GM19023 (cell line): Measurements from ENCODE around the gene INTS6.

ENCODE experiments used
- ATAC-seq: cut with Tn5 transposase; IDR thresholded peaks from one replicate; pipeline ENCODE4 v1.9.1; 2021; ENCODE audit warnings: mild to moderate bottlenecking, moderate library complexity; ENCODE audit not compliant: unreplicated experiment

The INTS6 gene

DNA sequence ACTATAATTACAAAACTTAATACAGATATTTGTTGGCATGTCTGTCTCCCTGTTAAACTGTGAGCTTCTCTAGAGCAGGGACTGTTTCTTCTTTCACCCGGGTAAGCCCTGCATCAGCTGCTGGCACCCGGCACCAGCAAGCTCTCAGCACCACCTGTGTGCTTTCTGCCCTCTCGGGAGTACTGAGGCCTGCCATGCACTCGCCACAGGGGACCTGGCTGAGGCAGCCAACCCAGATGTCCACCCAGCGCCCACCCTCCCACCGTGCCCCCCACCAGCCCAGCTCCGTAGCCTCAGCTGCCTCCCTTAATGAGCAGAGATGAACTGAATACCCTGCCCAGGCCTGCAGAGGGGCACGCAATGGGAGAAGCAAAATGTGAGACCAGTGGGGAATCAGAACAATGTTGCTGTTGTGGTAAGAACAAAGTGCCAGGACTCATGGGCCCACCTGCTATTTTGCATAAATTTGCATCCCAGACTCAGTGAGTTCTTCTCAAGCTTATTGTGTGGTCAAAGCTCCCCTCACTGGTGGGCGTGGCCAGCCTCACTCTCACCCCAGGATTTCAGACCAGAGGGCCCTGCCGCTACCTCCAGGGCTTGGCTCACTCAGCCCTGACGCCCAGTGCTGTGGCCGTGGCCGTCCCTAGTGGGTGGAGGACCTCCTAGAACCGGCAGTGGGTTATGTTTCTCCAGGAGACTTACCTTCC lies 128.0 kb downstream of the INTS6 start:
- peak; percentile 71 for ATAC-seq

DNA sequence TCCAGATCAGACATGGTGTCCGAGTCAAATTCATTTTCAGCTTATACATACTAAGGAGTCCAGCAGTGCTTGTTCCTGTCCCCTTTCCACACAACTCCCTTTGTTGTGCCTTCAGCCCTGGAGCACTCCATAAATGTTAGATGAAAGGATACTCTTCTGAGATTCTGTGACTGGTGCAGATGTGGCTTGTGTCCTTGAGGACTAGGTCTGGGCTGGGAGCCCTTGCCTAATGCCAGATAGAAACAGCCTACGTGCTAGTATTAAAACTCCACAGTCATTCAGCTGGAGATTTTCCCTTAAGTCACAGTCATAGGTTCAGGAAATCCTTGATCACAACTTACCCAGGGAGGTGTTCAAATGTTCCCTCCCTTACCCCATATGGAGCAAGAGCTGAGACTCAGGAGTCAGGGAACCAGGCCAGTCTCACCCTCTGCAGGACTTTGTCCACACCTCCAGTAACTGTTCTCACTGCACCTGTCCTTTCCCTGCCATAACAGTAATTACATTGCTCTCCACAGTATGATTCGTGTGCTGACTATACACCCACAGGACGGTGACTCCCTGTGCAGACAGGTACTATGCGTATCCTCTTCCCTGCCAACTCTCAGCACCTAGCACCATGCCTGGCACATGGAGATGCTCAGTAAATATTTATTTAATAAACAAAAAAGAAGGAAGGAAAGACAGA lies 128.9 kb downstream of the INTS6 start:
- ATAC-seq: no peak

DNA sequence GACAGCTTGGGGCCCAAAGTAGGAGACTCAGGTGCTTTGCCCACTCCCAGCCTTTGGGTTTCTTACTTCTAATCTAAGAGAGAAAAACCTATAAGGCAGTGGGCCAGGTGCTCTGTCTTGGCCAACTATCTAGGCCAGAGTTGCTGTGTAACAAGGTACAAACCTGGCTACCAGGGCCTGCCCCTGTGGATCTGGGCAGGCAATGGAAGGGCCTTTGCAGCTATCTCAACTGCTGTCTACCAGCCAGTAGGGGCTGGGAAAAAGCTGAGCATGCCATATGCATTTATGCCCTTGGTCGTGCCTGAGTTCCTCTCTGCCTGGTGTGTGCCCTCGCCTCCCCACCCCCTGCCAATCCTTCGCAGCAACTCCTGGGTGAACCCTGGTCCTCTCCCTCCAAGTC lies 130.0 kb downstream of the INTS6 start:
- no peak for ATAC-seq

DNA sequence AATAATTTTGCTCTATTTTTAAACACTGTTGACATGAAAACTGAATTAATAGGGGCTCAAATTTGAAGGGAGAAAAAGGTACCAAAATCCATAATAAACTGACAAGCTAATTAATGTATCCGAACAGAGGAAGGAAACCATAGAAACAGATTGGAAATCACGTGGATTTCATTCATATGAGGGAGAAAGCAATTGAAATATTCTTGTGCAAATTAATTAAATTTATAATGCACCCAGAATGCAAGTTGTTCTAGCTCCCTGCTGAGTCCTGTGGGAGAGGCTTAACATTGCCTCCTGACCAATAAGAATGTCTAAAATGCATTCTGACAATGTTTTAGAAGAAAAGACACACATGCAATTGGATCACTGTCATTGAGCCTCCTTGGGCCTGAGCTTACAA lies 131.0 kb downstream of the INTS6 start:
- ATAC-seq: no peak

DNA sequence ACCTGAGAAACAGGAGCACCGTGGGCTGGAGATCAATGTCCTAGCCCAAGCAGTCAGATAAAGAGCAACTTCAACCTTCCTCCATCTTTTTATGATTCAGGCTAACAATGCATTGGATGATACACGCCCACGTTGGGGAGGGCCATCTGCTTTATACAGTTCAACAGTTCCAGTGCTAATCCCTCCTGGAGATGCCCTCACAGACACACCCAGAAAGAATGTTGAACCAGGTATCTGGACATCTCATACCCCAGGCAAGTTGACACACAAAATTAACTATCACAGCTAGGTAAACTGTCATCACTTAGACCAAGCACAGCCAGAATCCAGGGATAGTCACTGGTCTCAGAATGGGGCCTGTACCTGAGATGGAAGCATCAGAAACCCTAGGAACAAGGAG lies 134.0 kb downstream of the INTS6 start:
- no peak for ATAC-seq

DNA sequence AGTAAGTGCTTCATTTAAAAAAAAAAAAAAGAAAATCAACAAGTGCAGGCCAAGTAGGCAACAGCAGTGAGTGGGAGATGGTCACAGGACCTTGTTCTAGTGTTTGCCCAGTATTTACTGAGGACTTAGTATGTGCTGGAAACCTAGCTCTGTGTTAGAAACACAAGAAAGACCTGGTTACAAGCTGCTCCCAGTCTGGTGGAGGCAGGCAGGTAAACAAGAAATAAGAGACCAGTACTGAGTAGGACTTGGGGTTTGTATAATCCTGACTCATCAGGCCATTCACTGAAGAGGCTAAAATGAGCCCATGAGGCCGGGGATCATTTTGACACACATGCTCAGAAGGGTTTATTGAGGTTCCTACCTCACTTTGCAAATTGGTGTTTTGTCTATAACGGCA lies 134.8 kb downstream of the INTS6 start:
- no peak for ATAC-seq

DNA sequence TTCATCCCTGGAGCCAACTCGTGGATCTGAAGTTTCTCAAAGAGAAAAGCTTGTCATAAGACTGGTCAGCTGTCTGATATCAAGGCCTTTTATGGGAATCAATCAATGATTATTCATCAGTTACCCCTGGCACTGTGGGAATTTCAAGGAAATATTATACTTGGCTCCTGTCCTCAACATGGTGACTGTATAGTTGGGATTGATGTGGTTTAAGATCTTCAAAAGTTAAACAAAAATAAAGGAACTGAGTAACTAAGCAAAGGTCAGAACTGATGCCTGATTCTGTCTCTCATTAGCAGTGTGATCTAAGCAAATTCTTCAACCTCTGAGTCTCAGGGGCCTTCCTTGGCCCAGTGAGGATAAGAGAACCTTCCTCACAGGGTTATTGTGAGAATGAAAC lies 135.6 kb downstream of the INTS6 start:
- no peak for ATAC-seq

DNA sequence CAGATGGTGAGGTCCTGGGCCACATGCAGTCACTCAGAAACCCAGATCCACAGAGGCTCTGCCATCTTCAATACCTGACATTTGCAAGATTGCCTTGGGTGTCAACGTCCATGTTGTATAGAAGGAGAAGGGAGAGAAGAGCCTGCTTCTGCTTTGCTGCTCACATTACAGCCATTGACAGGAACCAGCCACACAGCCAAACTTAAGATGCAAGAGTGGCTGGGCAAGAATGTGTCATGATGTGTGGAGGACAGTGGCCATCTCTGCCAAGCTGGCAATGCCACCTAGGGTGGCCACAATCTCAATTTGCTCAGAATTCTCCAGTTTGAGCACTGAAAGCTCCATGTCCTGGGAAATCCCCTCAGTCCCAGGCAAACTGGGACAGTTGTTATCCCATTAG lies 139.2 kb downstream of the INTS6 start:
- ATAC-seq: no peak

DNA sequence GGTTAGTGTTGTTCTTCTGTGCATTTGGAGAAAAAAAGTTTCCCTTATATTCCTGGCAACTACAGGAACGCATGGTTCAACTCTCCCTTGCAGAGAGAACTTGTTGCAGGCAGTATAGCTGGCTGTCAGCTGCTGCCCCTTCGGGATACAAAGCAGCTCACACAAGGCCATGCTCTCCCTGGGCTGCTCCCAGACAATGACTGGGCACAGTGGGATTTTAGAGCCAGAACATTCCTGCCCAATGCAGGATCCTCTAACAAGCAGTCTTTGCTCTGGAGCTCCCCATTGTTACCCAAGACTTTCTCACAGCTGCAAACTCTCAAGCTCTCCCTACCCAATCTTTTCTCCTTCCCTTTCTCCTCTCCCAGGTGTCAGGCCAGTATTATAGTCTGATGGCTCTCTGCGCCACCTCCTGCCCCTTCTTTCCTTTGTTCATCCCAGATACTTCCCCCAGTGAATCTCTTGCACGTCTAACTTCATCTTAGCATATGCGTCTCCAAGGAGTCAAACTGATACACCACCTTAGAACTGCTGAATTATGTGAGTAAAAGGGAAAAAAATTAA lies 140.8 kb downstream of the INTS6 start:
- no peak for ATAC-seq
